H9 (cell line): ENCODE data around the gene NDRG2. TPM values are rescaled to one million over a fixed set of nuclear protein-coding genes. Genes with fewer than 3 reads are reported as not detected.

Experiments used
- DNase-seq: peaks from one replicate; pipeline ENCODE4 v3.0.0-alpha.2; 2017
- H2AFZ ChIP-seq: one replicate; pipeline ENCODE4 v1.6.1; 2013; ENCODE audit warnings: mild to moderate bottlenecking, low read length, control low read depth, moderate library complexity
- H2AK5ac ChIP-seq: 2 replicates; pipeline ENCODE4 v1.6.1; 2013; ENCODE audit warnings: low read length, control low read depth, mixed read lengths; ENCODE audit not compliant: insufficient read length
- H2BK120ac ChIP-seq: one replicate; pipeline ENCODE4 v1.6.1; 2013; ENCODE audit warnings: low read depth, mild to moderate bottlenecking, low read length, control low read depth, inconsistent platforms; ENCODE audit not compliant: poor library complexity, severe bottlenecking
- H2BK12ac ChIP-seq: 2 replicates; pipeline ENCODE4 v1.6.1; 2013; ENCODE audit warnings: low read length, control low read depth, mixed read lengths, low read depth; ENCODE audit not compliant: insufficient read length
- H2BK15ac ChIP-seq: 2 replicates; pipeline ENCODE4 v1.6.1; 2013; ENCODE audit warnings: low read depth, low read length, control low read depth
- H2BK20ac ChIP-seq: one replicate; pipeline ENCODE4 v1.6.1; 2013; ENCODE audit warnings: low read depth, mild to moderate bottlenecking, low read length, control low read depth, inconsistent platforms; ENCODE audit not compliant: poor library complexity, severe bottlenecking
- H2BK5ac ChIP-seq: 2 replicates; pipeline ENCODE4 v1.6.1; 2013; ENCODE audit warnings: low read length, control low read depth, mixed read lengths; ENCODE audit not compliant: insufficient read length
- H3K14ac ChIP-seq: 2 replicates; pipeline ENCODE4 v1.6.1; 2013; ENCODE audit warnings: low read length, control low read depth; ENCODE audit not compliant: insufficient read depth
- H3K18ac ChIP-seq: 2 replicates; pipeline ENCODE4 v1.6.1; 2013; ENCODE audit warnings: low read depth, mild to moderate bottlenecking, mixed read lengths, low read length, control low read depth; ENCODE audit not compliant: insufficient read length
- H3K23ac ChIP-seq: 2 replicates; pipeline ENCODE4 v1.6.1; 2013; ENCODE audit warnings: low read length, control low read depth, mixed read lengths, low read depth; ENCODE audit not compliant: insufficient read length
- H3K23me2 ChIP-seq: 2 replicates; pipeline ENCODE4 v1.6.1; 2013; ENCODE audit warnings: low read depth, mild to moderate bottlenecking, mixed read lengths, low read length, control low read depth; ENCODE audit not compliant: insufficient read length, poor library complexity, severe bottlenecking
- H3K27ac ChIP-seq: 2 replicates; pipeline ENCODE4 v1.5.1; 2013; ENCODE audit warnings: low read length, control low read depth, mixed read lengths, low read depth; ENCODE audit not compliant: insufficient read length
- H3K27me3 ChIP-seq: 2 replicates; pipeline ENCODE4 v1.6.1; 2013; ENCODE audit warnings: low read length, control low read depth, inconsistent platforms; ENCODE audit not compliant: insufficient read depth
- H3K4ac ChIP-seq: 2 replicates; pipeline ENCODE4 v1.6.1; 2013; ENCODE audit warnings: low read depth, mild to moderate bottlenecking, control low read depth, inconsistent platforms, low read length, moderate library complexity
- H3K4me1 ChIP-seq: 2 replicates; pipeline ENCODE4 v1.6.1; 2013; ENCODE audit warnings: low read length, control low read depth, inconsistent platforms; ENCODE audit not compliant: insufficient read depth
- H3K4me2 ChIP-seq: 2 replicates; pipeline ENCODE4 v1.6.1; 2013; ENCODE audit warnings: low read length, control low read depth, mixed read lengths; ENCODE audit not compliant: insufficient read length, insufficient read depth
- H3K56ac ChIP-seq: 2 replicates; pipeline ENCODE4 v1.6.1; 2013; ENCODE audit warnings: low read depth, mild to moderate bottlenecking, mixed read lengths, low read length, control low read depth; ENCODE audit not compliant: insufficient read length
- H3K79me1 ChIP-seq: 2 replicates; pipeline ENCODE4 v1.6.1; 2013; ENCODE audit warnings: low read depth, mild to moderate bottlenecking, moderate library complexity, low read length, control low read depth, inconsistent platforms; ENCODE audit not compliant: insufficient read depth, poor library complexity, severe bottlenecking
- H3K79me2 ChIP-seq: 2 replicates; pipeline ENCODE4 v1.6.1; 2013; ENCODE audit warnings: low read length, control low read depth, inconsistent platforms; ENCODE audit not compliant: insufficient read depth
- H3K9ac ChIP-seq: 2 replicates; pipeline ENCODE4 v1.6.1; 2013; ENCODE audit warnings: low read length, control low read depth, mixed read lengths; ENCODE audit not compliant: insufficient read length; ENCODE audit errors: extremely low read depth
- H3K9me3 ChIP-seq: one replicate; pipeline ENCODE4 v1.6.1; 2013; ENCODE audit warnings: low read depth, low read length, inconsistent platforms; ENCODE audit not compliant: control insufficient read depth
- H3T11ph ChIP-seq: one replicate; pipeline ENCODE4 v1.6.1; 2013; ENCODE audit warnings: mild to moderate bottlenecking, low read length, control low read depth, inconsistent platforms
- H4K20me1 ChIP-seq: one replicate; pipeline ENCODE4 v1.6.1; 2013; ENCODE audit not compliant: control insufficient read depth, insufficient read length, insufficient read depth
- H4K5ac ChIP-seq: 2 replicates; pipeline ENCODE4 v1.6.1; 2013; ENCODE audit warnings: low read depth, mild to moderate bottlenecking, mixed read lengths, low read length, control low read depth; ENCODE audit not compliant: insufficient read length
- H4K8ac ChIP-seq: replicated peaks from 2 replicates; pipeline ENCODE4 v1.6.1; 2013; ENCODE audit warnings: low read length, control low read depth, mixed read lengths, low read depth; ENCODE audit not compliant: insufficient read length
- H4K91ac ChIP-seq: 2 replicates; pipeline ENCODE4 v1.6.1; 2013; ENCODE audit warnings: low read depth, mild to moderate bottlenecking, moderate library complexity, mixed read lengths, low read length, control low read depth; ENCODE audit not compliant: insufficient read length
- H3K27ac Mint-ChIP-seq, 3 experiments: 2 replicates in 2 of 3; 3 replicates in 1 of 3; pipeline ENCODE4 v1.8.0; 2020 to 2021; ENCODE audit warnings: mixed read lengths in 3 of 3, mild to moderate bottlenecking in 1 of 3, moderate library complexity in 1 of 3
- H3K27me3 Mint-ChIP-seq: 2 replicates; pipeline ENCODE4 v1.8.0; 2021; ENCODE audit warnings: low read depth, mild to moderate bottlenecking, moderate library complexity, mixed read lengths
- H3K36me3 Mint-ChIP-seq, 3 experiments: 2 replicates in 2 of 3; 3 replicates in 1 of 3; pipeline ENCODE4 v1.8.0; 2020 to 2021; ENCODE audit warnings: low read depth in 3 of 3, mixed read lengths in 3 of 3; ENCODE audit not compliant: insufficient read depth in 1 of 3
- H3K4me1 Mint-ChIP-seq, 2 experiments: 2 replicates each; pipeline ENCODE4 v1.8.0; 2020; ENCODE audit warnings: mixed read lengths in 2 of 2
- H3K4me3 Mint-ChIP-seq, 2 experiments: 2 replicates in 1 of 2; 3 replicates in 1 of 2; pipeline ENCODE4 v1.8.0; 2020 to 2021; ENCODE audit warnings: mild to moderate bottlenecking in 2 of 2, mixed read lengths in 2 of 2, moderate library complexity in 1 of 2
- H3K9me3 Mint-ChIP-seq, 2 experiments: 2 replicates in 1 of 2; 3 replicates in 1 of 2; pipeline ENCODE4 v1.8.0; 2020; ENCODE audit warnings: mild to moderate bottlenecking in 2 of 2, mixed read lengths in 2 of 2, moderate library complexity in 1 of 2
- WGBS: extraction: QIAGEN DNeasy Blood & Tissue Kit; methylation state at CpG from one replicate; pipeline ENCODE4 v1.1.7; 2013; ENCODE audit warnings: missing lambda C conversion rate, low lambda C conversion rate, mixed read lengths; ENCODE audit not compliant: insufficient read length; ENCODE audit errors: extremely low coverage; 5-methylcytosine and 5-hydroxymethylcytosine counted together
- total RNA-seq: library from RNA; stranded (reverse); gene quantifications from 2 replicates; pipeline ENCODE4 v1.2.1, GENCODE V29; 2021
- TF ChIP-seq, protein P1 (sequence below): fragments of 200-600 bp; sonication (generic); conservative IDR thresholded peaks from 3 replicates; pipeline ENCODE4 v1.8.0; 2021; ENCODE audit warnings: antibody characterized with exemption, mild to moderate bottlenecking

NDRG2 gene
- total RNA-seq, 1 experiment from 2014 or later: 20.6 TPM

DNA sequence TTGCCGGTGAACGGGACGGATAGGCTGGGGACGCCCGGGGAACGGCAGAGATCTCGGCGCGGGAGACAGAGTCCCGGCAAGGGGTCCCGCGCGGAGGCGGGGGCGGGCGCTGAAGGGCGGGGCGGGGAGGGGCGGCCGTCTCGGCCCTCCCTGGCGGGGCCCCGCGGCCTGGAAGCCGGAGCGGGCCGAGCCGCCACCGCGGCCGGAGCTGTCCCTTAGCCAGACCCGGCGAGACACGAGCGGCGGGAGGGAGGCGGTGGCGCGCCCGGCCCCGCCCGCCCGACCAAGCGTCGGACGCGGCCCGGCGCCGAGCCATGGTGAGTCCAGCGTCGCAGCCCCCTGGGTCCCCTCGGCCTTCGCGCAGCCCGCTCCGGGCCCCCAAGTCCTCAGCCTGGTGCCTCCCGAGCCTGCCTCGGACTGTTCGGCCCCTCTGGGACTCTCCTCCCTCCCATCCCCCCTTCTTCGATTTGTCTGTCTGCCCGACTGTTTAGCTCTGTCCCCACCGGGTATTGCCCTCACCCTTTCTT, 45.3 kb upstream of the NDRG2 start, which contains the start of gene ARHGEF40:
TSS of gene ARHGEF40 (plus strand) at position 222 of the 527 bp plus-strand sequence. CDS start at position 315, 93 bp downstream.
- Histone ChIP-seq H4K8ac (no peak within 1 kb of the TSS), H3K9ac (peak within 1 kb of the TSS; percentile 39), H2BK20ac (no peak within 1 kb of the TSS), H3T11ph (no peak within 1 kb of the TSS), H4K20me1 (no peaks in the 10 kb centered on the region), H2AFZ (no peak within 1 kb of the TSS), H3K18ac (peak within 1 kb of the TSS; percentile 69), H3K23me2 (peaks cover 31% of the 10 kb centered on the region), H3K27ac (no peak within 1 kb of the TSS), H3K56ac (no peak within 1 kb of the TSS), H2BK5ac (no peak within 1 kb of the TSS), H3K4me2 (peak within 1 kb of the TSS; percentile 85), H3K14ac (peak within 1 kb of the TSS; percentile 74; the same call in 1 of the 2 replicates), H3K4ac (no peak within 1 kb of the TSS), H4K91ac (no peak within 1 kb of the TSS), H2BK15ac (no peak within 1 kb of the TSS), H2BK12ac (no peak within 1 kb of the TSS), H2AK5ac (no peak within 1 kb of the TSS), H3K4me1 (peaks cover 4% of the 10 kb centered on the region; the same call in 1 of the 2 replicates), H3K9me3 (no peaks in the 10 kb centered on the region), H3K79me2 (no peaks in the 10 kb centered on the region), H3K23ac (no peak within 1 kb of the TSS), H2BK120ac (no peak within 1 kb of the TSS), H3K79me1 (no peaks in the 10 kb centered on the region), H4K5ac (no peak within 1 kb of the TSS), H3K27me3 (no peaks in the 10 kb centered on the region)
- TF ChIP-seq, protein P1, sequence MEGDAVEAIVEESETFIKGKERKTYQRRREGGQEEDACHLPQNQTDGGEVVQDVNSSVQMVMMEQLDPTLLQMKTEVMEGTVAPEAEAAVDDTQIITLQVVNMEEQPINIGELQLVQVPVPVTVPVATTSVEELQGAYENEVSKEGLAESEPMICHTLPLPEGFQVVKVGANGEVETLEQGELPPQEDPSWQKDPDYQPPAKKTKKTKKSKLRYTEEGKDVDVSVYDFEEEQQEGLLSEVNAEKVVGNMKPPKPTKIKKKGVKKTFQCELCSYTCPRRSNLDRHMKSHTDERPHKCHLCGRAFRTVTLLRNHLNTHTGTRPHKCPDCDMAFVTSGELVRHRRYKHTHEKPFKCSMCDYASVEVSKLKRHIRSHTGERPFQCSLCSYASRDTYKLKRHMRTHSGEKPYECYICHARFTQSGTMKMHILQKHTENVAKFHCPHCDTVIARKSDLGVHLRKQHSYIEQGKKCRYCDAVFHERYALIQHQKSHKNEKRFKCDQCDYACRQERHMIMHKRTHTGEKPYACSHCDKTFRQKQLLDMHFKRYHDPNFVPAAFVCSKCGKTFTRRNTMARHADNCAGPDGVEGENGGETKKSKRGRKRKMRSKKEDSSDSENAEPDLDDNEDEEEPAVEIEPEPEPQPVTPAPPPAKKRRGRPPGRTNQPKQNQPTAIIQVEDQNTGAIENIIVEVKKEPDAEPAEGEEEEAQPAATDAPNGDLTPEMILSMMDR: no peak
- WGBS: no CpG with 5 or more reads among the region's 63 CpGs
- Mint-ChIP-seq H3K27me3 (peaks cover 19% of the 10 kb centered on the region), H3K9me3 (no peaks in the 10 kb centered on the region), H3K36me3 (peaks cover 20 to 30% (median 25%) of the 10 kb centered on the region in 3 experiments), H3K4me3 (peak within 1 kb of the TSS; percentile 88 to 96), H3K27ac (peak within 1 kb of the TSS; percentile 95 to 98 (median 96)), H3K4me1 (peaks cover 26 to 30% of the 10 kb centered on the region in 2 experiments)
- peak; percentile 50 for DNase-seq
